Mesenchymal stem cell (in vitro differentiated cells and primary cell): ENCODE data around the gene ZFHX3.

Experiments
- DNase-seq: peaks from one replicate; pipeline ENCODE4 v3.0.0-alpha.2; 2013
- H2AFZ ChIP-seq: one replicate; pipeline ENCODE4 v1.6.1; 2013; ENCODE audit warnings: low read depth, mild to moderate bottlenecking, control low read depth, inconsistent platforms, low read length, moderate library complexity
- H2AK5ac ChIP-seq: 2 replicates; pipeline ENCODE4 v1.6.1; 2013; ENCODE audit warnings: low read length, moderate library complexity, mild to moderate bottlenecking, inconsistent platforms; ENCODE audit not compliant: severe bottlenecking
- H2BK120ac ChIP-seq: one replicate; pipeline ENCODE4 v1.6.1; 2013; ENCODE audit warnings: low read depth, mild to moderate bottlenecking, inconsistent platforms, low read length, moderate library complexity
- H2BK12ac ChIP-seq, 2 experiments: one replicate each; pipeline ENCODE4 v1.6.1; 2013; ENCODE audit warnings: inconsistent platforms in 2 of 2, low read length in 2 of 2, mild to moderate bottlenecking in 2 of 2, moderate library complexity in 2 of 2, control low read depth in 1 of 2
- H2BK15ac ChIP-seq: one replicate; pipeline ENCODE4 v1.6.1; 2013; ENCODE audit warnings: mild to moderate bottlenecking, low read depth, inconsistent platforms; ENCODE audit not compliant: poor library complexity, severe bottlenecking
- H2BK5ac ChIP-seq: 2 replicates; pipeline ENCODE4 v1.6.1; 2013; ENCODE audit warnings: low read depth, mild to moderate bottlenecking, low read length, control low read depth, inconsistent platforms; ENCODE audit not compliant: poor library complexity, severe bottlenecking
- H3K14ac ChIP-seq, 2 experiments: one replicate each; pipeline ENCODE4 v1.6.1; 2013; ENCODE audit warnings: inconsistent platforms in 2 of 2, low read length in 2 of 2, control low read depth in 1 of 2, mild to moderate bottlenecking in 1 of 2, moderate library complexity in 1 of 2
- H3K18ac ChIP-seq, 2 experiments: one replicate each; pipeline ENCODE4 v1.6.1; 2013; ENCODE audit warnings: inconsistent platforms in 2 of 2, low read length in 2 of 2, control low read depth in 1 of 2, low read depth in 1 of 2, mild to moderate bottlenecking in 1 of 2
- H3K23ac ChIP-seq, 2 experiments: one replicate each; pipeline ENCODE4 v1.6.1; 2013; ENCODE audit warnings: inconsistent platforms in 2 of 2, low read length in 2 of 2, mild to moderate bottlenecking in 2 of 2, moderate library complexity in 2 of 2, control low read depth in 1 of 2
- H3K27ac ChIP-seq: 2 replicates; pipeline ENCODE4 v1.5.1; 2013; ENCODE audit warnings: mild to moderate bottlenecking, moderate library complexity, low read length, control low read depth, inconsistent platforms; ENCODE audit not compliant: poor library complexity, severe bottlenecking
- H3K27me3 ChIP-seq, 2 experiments: 2 replicates each; pipeline versions ENCODE4 v1.6.1 to v1.7.0; 2013; ENCODE audit warnings: low read length in 2 of 2, mild to moderate bottlenecking in 2 of 2, moderate library complexity in 2 of 2, control low read depth in 1 of 2, inconsistent platforms in 1 of 2; ENCODE audit not compliant: control insufficient read depth in 1 of 2, insufficient read depth in 1 of 2
- H3K36me3 ChIP-seq, 2 experiments: 2 replicates each; pipeline versions ENCODE4 v1.6.1 to v1.7.0; 2013; ENCODE audit warnings: low read length in 2 of 2, control low read depth in 1 of 2, inconsistent platforms in 1 of 2, low read depth in 1 of 2, mild to moderate bottlenecking in 1 of 2; ENCODE audit not compliant: insufficient read depth in 2 of 2, control insufficient read depth in 1 of 2
- H3K4ac ChIP-seq, 2 experiments: one replicate each; pipeline ENCODE4 v1.6.1; 2013; ENCODE audit warnings: inconsistent platforms in 2 of 2, low read length in 2 of 2, mild to moderate bottlenecking in 2 of 2, moderate library complexity in 2 of 2, control low read depth in 1 of 2, low read depth in 1 of 2
- H3K4me1 ChIP-seq: 2 replicates; pipeline ENCODE4 v1.6.1; 2013; ENCODE audit warnings: low read depth, low read length, control low read depth; ENCODE audit not compliant: control insufficient read depth, insufficient read depth
- H3K4me2 ChIP-seq: 2 replicates; pipeline ENCODE4 v1.6.1; 2013; ENCODE audit warnings: low read length, mild to moderate bottlenecking, inconsistent platforms; ENCODE audit not compliant: poor library complexity, severe bottlenecking
- H3K4me3 ChIP-seq, 2 experiments: 2 replicates each; pipeline versions ENCODE4 v1.5.1 to v1.7.0; 2013; ENCODE audit warnings: low read length in 2 of 2, mild to moderate bottlenecking in 2 of 2, control low read depth in 1 of 2, low read depth in 1 of 2; ENCODE audit not compliant: insufficient read depth in 1 of 2
- H3K79me1 ChIP-seq: replicated peaks from 2 replicates; pipeline ENCODE4 v1.6.1; 2013; ENCODE audit warnings: mild to moderate bottlenecking, control low read depth, low read length, inconsistent platforms; ENCODE audit not compliant: poor library complexity, severe bottlenecking
- H3K9ac ChIP-seq: 2 replicates; pipeline ENCODE4 v1.7.0; 2013; ENCODE audit warnings: mild to moderate bottlenecking, low read length, moderate library complexity
- H3K9me3 ChIP-seq: 2 replicates; pipeline ENCODE4 v1.7.0; 2013; ENCODE audit warnings: mild to moderate bottlenecking, low read length; ENCODE audit not compliant: control insufficient read depth
- H4K8ac ChIP-seq: one replicate; pipeline ENCODE4 v1.6.1; 2013; ENCODE audit warnings: inconsistent platforms, mild to moderate bottlenecking, low read length, moderate library complexity
- H4K91ac ChIP-seq: one replicate; pipeline ENCODE4 v1.6.1; 2013; ENCODE audit warnings: mild to moderate bottlenecking, low read length, inconsistent platforms
- WGBS: methylation state at CpG from one replicate; pipeline ENCODE4 v1.1.7; 2013; ENCODE audit warnings: mixed read lengths; 5-methylcytosine and 5-hydroxymethylcytosine counted together

ZFHX3 gene

GRCh38 chr16:72875291-72876031, 172.5 kb downstream of the ZFHX3 start:
- Histone ChIP-seq H2AK5ac (no peak overlapping the region), H3K4me3 (no peak overlapping the region), H4K8ac (no peak overlapping the region), H2BK15ac (no peak overlapping the region), H3K4me2 (no peak overlapping the region), H3K14ac (no peak overlapping the region), H4K91ac (peak overlapping the region; percentile 19), H2AFZ (no peak overlapping the region), H2BK120ac (no peak overlapping the region), H3K9ac (peak overlapping the region; percentile 26), H3K18ac (peak overlapping the region in 1 of 2 experiments; percentile 30), H3K36me3 (no peaks in the 10 kb centered on the region), H3K27me3 (no peaks in the 10 kb centered on the region), H3K9me3 (no peaks in the 10 kb centered on the region), H3K4ac (peak overlapping the region in 1 of 2 experiments; percentile 22), H2BK5ac (no peak overlapping the region), H3K79me1 (peaks cover 5% of the 10 kb centered on the region), H2BK12ac (peak overlapping the region in 1 of 2 experiments; percentile 49), H3K23ac (no peak overlapping the region), H3K27ac (no peak overlapping the region), H3K4me1 (peaks cover 11% of the 10 kb centered on the region)
- peak; percentile 22 for DNase-seq
- 89% methylated on average over 11 of the region's 12 CpGs for WGBS

GRCh38 chr16:72873853-72874252, 174.1 kb downstream of the ZFHX3 start:
- Histone ChIP-seq H3K9me3 (no peaks in the 10 kb centered on the region), H3K79me1 (no peaks in the 10 kb centered on the region), H2BK15ac (no peak overlapping the region), H3K27ac (no peak overlapping the region), H3K4me2 (no peak overlapping the region), H3K9ac (no peak overlapping the region), H2AK5ac (no peak overlapping the region), H3K4ac (no peak overlapping the region), H4K8ac (no peak overlapping the region), H3K4me1 (peaks cover 11% of the 10 kb centered on the region), H3K18ac (no peak overlapping the region), H4K91ac (no peak overlapping the region), H3K23ac (no peak overlapping the region), H2BK12ac (no peak overlapping the region), H3K27me3 (no peaks in the 10 kb centered on the region), H3K4me3 (no peak overlapping the region), H3K14ac (no peak overlapping the region), H2AFZ (no peak overlapping the region), H2BK5ac (no peak overlapping the region), H3K36me3 (no peaks in the 10 kb centered on the region), H2BK120ac (no peak overlapping the region)
- 98% methylated on average over 7 of the region's 8 CpGs for WGBS
- no peak for DNase-seq

GRCh38 chr16:72873044-72873443, 174.9 kb downstream of the ZFHX3 start:
- 46% methylated on average over 4 of the region's 5 CpGs for WGBS

GRCh38 chr16:72865835-72866234, 182.1 kb downstream of the ZFHX3 start:
- Histone ChIP-seq H3K4ac (no peak overlapping the region), H3K79me1 (peaks cover 5% of the 10 kb centered on the region), H2AFZ (no peak overlapping the region), H2AK5ac (no peak overlapping the region), H3K4me1 (no peaks in the 10 kb centered on the region), H3K9me3 (no peaks in the 10 kb centered on the region), H3K18ac (no peak overlapping the region), H3K4me3 (no peak overlapping the region), H3K23ac (no peak overlapping the region), H3K27me3 (no peaks in the 10 kb centered on the region), H3K36me3 (peaks cover 0 to 4% of the 10 kb centered on the region in 2 experiments), H4K91ac (peak overlapping the region; percentile 1), H2BK5ac (no peak overlapping the region), H4K8ac (no peak overlapping the region), H3K4me2 (no peak overlapping the region), H2BK120ac (no peak overlapping the region), H3K14ac (no peak overlapping the region), H2BK12ac (no peak overlapping the region), H3K9ac (no peak overlapping the region), H2BK15ac (no peak overlapping the region), H3K27ac (no peak overlapping the region)
- no peak for DNase-seq
- 92% methylated on average over 4 of the region's 7 CpGs for WGBS

More at GRCh38 chr16:72873044-72873443, 174.9 kb downstream of the ZFHX3 start:
- Histone ChIP-seq H3K14ac (no peak overlapping the region), H3K4ac (no peak overlapping the region), H2AFZ (no peak overlapping the region), H3K4me3 (no peak overlapping the region), H4K91ac (no peak overlapping the region), H3K4me2 (no peak overlapping the region), H3K4me1 (peaks cover 9% of the 10 kb centered on the region), H2BK5ac (no peak overlapping the region), H3K79me1 (no peaks in the 10 kb centered on the region), H3K27ac (no peak overlapping the region), H3K9ac (no peak overlapping the region), H2AK5ac (no peak overlapping the region), H3K9me3 (no peaks in the 10 kb centered on the region), H3K36me3 (no peaks in the 10 kb centered on the region), H2BK120ac (no peak overlapping the region), H3K23ac (no peak overlapping the region), H4K8ac (no peak overlapping the region), H3K18ac (no peak overlapping the region), H2BK12ac (no peak overlapping the region), H3K27me3 (no peaks in the 10 kb centered on the region), H2BK15ac (no peak overlapping the region)
- DNase-seq: peak; percentile 52
